Left colon (tissue), 2 donors: Measurements from ENCODE around the gene RBBP5. TPM values are rescaled to one million over a fixed set of nuclear protein-coding genes. Genes with fewer than 3 reads are reported as not detected.
A peak's percentile ranks its signal among the peaks of the same experiment; 100 is the strongest.
"Not testable (repeated sequence)": the region's sequence is repeated elsewhere in the genome, so short reads cannot be mapped to it uniquely, and the experiment has no call there.

Source experiments
- ATAC-seq: fragments of 200-7000 bp; cut with Tn5 transposase; one replicate; pipeline ENCODE4 v1.9.1; 2020; ENCODE audit warnings: mild to moderate bottlenecking, moderate library complexity
- DNase-seq, 2 donors: peaks; one replicate each; pipeline ENCODE4 v3.0.0-alpha.2; 2020
- intact Hi-C, 2 donors: fragments of 100-400 bp; cut with DNase I in 1 of 2; cut with micrococcal nuclease in 1 of 2; formaldehyde crosslinking; loops; one replicate each; pipeline versions ENCODE4 v1.11.2 to v1.14.0; 2022; cut with DNase I, micrococcal nuclease
- long read RNA-seq: library from polyadenylated mRNA; unstranded; transcript quantifications from one replicate; pipeline ENCODE4 v2.0.0, GENCODE V29; 2021
- total RNA-seq, 2 donors: library from RNA; stranded (reverse); fragmentation: NEBNext Ultra II Directional; extraction: Animal tissue kit (Norgen Biotek cat#: 25700); gene quantifications; one replicate each; pipeline ENCODE4 v1.2.1, GENCODE V29; 2021
- donor health status: DM: no; HTN: no; CAD: no.
- donor health status: DM: yes; HTN: yes; CAD: no.

RBBP5 gene, protein sequence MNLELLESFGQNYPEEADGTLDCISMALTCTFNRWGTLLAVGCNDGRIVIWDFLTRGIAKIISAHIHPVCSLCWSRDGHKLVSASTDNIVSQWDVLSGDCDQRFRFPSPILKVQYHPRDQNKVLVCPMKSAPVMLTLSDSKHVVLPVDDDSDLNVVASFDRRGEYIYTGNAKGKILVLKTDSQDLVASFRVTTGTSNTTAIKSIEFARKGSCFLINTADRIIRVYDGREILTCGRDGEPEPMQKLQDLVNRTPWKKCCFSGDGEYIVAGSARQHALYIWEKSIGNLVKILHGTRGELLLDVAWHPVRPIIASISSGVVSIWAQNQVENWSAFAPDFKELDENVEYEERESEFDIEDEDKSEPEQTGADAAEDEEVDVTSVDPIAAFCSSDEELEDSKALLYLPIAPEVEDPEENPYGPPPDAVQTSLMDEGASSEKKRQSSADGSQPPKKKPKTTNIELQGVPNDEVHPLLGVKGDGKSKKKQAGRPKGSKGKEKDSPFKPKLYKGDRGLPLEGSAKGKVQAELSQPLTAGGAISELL
- 10 to 100 TPM; 12.9 to 14.0 TPM for total RNA-seq
- long read RNA-seq, full-length matches to known transcripts = 7 of 11 reads
- long read RNA-seq, partial matches to known transcripts = 1 of 11 reads
- long read RNA-seq, other reads (novel, unspliced or antisense) = 3 of 11 reads

DNA sequence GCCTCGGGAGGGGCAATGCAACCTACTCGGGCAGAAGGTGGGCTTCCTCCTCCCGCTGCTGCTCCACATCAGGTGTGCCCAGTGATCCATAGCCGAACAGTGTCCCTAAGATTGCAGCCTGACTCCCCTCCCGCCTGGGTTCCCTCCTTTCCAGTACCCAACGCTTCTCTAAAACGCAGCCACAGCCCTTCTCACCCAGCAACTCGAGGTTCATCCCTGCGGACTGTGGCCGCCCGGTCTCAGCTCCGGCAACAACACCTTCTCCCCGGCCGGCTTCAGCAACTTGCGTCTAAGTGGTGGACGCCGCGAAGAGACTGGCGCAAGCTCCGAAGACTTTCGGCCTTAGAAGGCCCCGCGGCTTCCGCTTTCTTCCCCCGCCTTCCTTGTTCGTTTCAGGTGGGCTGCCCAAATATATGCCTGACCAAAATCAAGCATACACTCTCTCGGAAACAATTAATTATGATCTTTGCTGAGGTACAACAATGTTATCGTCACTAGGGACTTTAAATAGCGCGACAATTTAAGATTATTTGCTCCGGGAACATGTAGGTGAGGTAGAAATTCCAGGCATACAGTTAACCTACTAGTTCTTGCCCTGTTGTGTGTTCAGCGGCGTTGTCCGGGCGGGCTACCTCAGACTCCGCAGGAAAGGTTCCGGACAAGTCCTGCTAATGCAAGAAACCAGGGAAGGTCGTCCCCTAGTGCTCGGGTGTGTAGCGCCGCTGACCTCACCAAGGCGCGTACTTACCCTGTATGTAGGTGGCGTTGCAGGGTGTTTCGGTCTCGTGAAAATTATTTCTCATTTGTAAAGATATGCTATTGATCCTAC, at the start of gene RBBP5:
RBBP5 (minus strand) TSS at position 319 of the 829 bp plus-strand sequence; CDS start at position 214, 105 bp downstream.
- intact Hi-C loops = no loop called here
- ATAC-seq = peak; percentile 98

DNA sequence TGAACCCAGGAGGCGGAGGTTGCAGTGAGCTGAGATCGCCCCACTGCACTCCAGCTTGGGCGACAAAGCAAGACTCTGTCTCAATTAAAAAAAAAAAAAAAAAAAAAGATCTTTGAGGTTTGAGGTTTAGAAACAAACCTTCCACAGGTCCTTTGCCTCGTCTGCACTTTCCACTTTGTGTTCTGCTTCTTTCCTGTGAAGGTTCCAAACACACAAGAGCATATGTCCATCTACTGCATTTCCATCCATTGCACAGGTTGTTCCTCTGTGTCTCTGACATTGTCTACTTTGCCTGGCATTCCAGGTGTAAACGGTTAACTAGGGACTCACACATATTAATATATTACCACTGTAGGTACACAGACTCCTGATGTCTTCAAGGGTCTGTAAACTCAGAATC, 49.6 kb upstream of the RBBP5 start:
- ATAC-seq (no peak), DNase-seq (no peak)
- intact Hi-C loops = no loop called here

More for the DNA sequence above, at the start of gene RBBP5:
- DNase-seq = peak; percentile 93 to 96

DNA sequence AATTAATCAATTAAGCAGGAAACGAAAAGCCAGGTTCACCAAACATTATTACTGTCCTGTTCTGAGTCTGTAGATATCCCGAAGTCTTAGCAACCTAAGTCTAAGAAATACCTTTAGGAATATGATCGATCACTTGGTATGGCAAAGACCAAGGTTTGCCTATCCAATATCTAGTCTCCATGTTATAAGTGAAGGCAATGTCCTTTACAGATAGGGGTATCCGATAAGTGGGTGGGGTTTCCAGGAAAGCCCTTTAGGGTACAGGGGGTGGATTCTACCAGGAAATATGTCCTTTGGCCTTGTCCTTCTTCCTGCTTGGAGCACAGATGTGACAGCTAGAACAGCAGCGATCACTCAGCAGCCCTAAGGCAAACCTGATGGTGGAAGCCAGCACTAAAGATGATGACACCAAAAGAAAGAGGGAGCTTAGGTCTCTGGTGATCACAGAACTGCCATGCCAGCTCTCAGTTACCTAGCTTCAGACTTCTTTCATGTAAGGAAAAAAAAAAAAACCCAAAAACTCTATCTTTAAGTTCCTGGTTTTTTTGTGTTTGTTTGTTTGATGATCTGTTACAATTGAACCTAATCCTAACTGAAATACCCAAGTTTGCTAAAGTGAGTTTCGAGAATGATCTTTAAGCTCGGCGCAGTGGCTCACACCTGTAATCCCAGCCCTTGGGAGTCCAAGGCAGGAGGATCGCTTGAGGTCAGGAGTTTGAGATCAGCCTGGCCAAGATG, 48.9 kb upstream of the RBBP5 start:
- no peak for ATAC-seq
- intact Hi-C loops = no loop called here
- no peak for DNase-seq

DNA sequence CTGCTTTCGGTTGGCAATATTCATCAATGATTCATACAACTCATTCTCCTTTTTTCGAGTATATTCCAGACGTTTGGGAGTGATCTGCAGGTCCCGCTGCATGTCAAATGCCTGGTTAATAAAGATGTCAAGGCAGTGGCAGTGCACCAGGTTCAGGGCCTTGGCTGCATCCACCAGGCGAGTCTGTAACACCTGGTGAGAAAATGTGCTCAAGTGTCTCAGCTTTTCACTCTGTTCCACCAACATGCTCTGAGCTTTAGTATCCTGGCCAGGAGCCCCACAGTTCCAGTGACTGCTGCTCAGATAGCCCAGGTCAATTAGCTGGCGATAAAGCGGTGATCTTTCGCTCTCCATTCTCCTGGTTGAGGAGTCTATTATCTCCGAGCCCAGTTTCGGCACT, 47.5 kb upstream of the RBBP5 start:
- ATAC-seq = no peak
- intact Hi-C loops = no loop called here
- no peak for DNase-seq

DNA sequence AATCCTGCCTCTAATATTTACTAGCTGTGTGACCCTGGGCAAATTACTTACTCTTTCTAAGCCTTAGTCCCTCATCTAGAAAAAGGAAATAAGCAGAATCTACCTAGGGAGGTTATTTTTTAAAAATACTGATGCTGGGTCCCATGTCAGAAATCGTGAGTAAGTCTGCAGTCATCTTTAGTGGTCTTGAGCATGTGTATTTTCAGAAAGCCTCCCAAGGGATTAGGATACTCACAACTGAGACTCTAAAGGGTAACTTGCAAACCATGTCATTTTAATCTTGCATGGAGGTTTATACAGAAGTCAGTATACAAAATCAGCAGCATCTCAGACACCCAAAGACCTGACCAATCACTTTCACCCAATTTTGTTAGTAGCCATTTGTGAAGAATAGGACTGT, 46.5 kb upstream of the RBBP5 start:
- DNase-seq (no peak), ATAC-seq (no peak)
- intact Hi-C loops = no loop called here

DNA sequence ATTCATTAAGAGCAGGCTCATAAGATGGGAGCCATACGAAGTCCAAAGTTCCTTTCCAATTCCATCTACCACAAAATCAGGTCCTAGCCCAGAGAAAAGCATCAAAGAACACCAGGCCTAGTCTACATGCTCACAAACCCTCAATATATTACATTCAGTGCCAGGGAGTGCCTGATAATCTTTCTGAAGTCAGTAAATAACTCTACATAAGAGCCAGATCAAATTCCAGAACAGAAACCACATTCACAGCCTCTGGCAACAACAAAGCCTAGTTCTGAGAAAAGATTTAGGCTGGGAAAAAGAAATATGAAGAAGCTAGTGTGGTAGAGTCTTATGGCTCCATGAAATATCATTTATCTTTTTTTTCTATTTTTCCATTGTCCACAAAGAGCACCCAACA, 40.5 kb upstream of the RBBP5 start:
- ATAC-seq = no peak
- intact Hi-C loops = no loop called here
- no peak for DNase-seq

DNA sequence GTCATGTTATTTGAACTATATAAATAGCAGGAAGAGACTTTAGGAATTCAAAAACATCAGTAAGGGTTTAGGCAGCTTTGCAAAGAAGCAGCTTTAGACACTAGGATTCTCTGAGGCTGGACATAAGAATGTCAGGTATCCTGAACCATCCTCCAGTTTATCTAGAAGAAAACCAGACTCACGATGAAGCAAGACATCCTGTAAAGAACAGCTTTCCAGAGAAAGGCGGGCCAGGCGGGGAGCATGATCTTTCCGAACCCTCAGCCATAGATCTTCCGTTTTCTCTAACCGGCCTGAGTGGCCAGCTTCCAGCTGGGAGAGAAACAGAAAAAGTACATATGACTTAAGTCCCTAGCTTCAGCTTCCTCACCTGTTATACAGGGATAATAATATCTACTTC, 39.3 kb upstream of the RBBP5 start:
- intact Hi-C loops = no loop called here
- DNase-seq (no peak), ATAC-seq (no peak)

DNA sequence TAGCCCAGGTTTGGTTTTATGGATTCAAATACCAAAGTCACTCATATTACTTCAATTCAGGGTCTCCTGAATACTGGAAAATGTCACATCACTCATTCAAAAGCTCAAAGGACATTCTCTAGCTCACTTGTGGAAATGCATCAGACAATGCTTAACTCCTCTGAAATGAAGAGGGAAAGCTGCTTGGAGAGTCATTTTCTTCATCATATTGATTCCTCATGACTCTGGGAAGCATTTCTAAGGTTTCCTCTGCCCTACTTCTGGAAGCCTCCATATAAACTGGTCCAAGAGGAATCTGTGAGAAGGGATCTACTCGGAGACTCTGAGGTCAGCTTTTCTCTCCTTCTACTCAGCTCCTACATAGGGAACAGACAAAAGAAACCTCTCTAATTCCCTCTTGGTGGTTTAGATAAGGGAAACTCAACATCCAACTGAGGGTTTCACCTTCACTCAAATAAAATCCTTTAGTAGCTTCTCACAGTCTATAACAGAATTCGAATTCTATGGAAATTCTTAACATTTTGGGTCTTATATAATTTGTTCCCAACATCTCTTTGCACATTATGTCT, 36.4 kb upstream of the RBBP5 start:
- ATAC-seq (no peak), DNase-seq (no peak)
- intact Hi-C loops = no loop called here

DNA sequence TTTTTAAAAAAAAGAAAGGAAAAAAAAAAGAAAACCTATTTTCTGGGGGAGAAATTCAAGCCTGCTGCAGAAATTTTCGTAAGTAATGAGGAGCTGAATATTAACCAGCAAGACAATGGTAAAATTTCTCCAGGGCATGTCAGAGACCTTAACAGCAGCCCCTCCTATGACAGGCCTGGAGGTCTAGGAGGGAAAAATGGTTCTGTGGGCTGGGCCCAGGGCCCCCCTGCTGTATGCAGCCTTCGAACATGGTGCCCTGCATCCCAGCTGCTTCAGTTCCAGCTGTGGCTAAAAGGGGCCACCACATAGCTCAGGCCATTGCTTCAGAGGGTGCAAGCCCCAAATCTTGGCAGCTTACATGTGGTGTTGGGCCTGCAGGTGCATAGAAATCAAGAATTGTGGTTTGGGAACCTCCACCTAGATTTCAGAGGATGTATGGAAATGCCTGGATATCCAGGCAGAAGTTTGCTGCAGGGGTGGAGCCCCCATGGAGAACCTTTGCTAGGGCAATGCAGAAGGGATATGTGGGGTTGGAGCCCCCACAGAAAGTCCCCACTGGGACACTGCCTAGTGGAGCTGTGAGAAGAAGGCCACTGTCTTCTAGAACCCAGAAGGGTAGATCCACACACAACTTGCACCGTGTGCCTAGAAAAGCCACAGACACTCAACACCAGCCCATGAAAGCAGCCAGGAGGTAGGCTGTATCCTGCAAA, 34.0 kb upstream of the RBBP5 start:
- intact Hi-C loops, DNase-seq, ATAC-seq: not testable (repeated sequence)

DNA sequence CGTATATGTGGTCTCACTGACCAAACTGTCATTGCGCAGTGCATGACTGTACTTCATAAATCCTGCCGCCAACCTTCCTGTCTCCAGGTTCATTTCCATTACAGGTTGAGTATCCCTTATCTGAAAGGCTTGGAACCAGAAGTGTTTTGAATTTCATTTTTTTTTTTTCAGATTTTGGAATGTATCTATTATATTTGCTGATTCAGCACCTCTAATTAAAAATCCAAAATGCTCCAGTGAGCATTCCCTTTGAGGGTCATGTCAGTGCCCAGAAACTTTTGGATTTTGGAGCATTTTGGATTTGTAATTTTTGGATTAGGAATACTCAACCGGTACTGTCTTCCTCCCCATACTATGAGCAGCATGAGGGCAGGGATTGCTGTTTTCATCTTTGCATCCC, 30.7 kb upstream of the RBBP5 start:
- ATAC-seq = no peak
- intact Hi-C loops = no loop called here
- DNase-seq = no peak

DNA sequence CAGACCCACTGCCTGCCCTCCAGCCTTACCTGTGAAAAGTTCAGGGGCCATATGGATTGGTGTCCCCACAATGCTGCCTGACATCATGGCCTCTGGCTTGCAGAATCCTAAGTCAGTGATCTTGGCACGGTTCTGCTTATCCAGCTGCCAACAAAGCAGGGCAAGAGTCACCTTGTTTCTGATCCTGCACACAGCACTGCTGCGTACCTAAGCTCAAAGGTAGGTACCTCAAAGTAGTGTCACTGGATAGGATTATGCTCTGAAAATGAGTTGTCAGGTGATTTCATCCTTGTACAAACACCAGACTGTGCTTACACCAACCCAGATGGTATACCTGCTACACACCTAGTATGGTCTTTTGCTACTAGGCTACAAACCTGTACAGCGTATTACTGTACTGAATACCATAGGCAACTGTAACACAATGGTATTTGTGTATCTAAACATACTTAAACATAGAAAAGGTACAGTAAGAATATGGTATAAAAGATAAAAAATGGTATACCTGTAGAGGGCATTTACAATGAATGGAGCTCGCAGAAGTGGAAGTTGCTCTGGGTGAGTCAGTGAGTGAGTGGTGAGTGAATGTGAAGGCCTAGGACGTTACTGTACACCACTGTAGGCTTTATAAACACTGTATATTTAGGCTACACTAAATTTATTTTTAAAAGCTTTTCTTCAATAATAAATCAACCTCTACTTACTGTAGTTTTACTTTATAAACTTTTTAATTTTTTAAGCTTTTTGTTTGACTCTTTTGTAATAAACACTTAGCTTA, 29.1 kb upstream of the RBBP5 start:
- no peak for DNase-seq
- intact Hi-C loops = no loop called here
- ATAC-seq = no peak

DNA sequence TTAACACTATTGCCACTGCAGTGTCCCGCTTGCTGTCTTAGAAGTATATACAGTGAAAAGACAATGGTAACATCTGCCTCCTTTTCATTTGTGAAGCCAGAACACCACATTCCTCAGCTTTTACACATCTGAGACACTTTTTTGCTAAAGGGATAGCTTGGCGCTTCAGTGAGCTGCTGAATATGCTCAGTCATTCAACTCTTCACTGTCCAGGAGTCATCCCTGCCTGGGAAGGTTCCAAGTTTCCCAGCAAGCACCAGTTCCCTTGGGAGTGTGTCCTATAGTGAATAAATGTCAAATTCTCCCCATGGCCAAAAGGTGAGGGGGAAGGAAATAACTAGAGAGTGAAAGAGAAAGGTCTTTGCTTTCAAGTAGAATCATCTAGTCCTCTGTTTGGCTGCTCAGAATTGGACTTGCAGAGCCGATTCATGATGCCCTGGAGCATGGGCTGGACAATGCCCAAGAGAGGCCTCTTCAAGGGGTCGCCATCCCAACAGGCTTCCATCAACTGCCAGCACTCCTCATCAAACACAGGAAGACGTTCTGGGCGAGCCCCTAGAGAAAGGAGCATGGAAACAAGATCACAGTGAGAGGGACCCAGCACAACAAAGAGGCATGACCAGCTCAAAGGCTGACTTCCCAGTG, 25.5 kb upstream of the RBBP5 start:
- intact Hi-C loops = loop anchor here (10.0 kb wide), 1 partner anchor 107 kb away; no protein-coding TSS in a partner anchor

DNA sequence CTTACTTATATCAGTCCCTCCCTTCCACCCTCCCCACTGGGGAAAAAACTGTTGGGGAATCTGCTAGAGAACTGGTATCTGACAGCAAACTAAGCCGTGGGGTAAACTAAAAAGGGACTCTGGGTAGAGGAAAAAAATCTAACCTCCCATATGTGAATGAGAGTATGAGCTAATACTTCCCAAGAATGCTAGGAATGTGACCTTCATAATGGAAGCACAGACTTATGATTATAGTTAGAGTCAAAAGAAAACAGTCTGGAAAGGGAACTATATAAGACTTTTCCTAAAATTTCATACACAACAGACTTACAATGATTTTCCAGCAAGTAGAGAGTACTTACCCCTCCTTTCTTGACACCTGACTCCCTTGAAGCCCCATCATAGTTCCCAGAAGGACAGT, 23.0 kb upstream of the RBBP5 start:
- intact Hi-C loops = loop anchor here (10.0 kb wide), 1 partner anchor 110 kb away; no protein-coding TSS in a partner anchor
- DNase-seq (no peak), ATAC-seq (no peak)

More for the DNA sequence above, 25.5 kb upstream of the RBBP5 start:
- ATAC-seq = no peak
- DNase-seq = no peak

DNA sequence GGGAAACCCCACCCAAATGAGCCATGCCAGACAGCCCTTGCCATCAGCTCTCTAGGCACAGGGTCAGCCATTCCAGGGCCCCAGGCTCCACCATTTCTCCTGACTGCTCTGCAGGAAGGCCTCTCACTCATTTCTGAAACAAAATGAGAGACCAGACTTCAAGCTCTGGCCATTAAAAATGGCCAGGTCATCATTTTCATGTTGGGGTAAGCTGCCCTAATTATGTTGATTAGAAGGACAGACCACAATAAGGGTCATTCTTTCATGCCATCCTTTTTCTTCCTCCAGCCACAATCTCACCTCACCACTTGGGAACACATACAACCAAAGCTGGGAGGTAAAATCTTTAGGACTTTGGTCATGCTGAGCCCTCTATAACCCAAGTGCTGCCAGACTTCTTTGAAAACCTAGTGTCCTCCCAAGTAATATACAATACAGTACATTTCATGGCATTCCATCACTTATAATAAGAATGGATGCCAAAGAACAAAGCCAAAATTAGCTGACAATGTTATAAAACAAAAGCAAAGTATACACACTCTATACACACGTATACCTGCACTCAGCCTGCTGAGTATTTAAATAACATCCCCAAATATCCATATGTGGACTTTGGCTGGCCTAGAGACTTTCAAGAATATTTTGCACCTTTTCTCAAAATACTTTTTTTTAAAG, 22.4 kb upstream of the RBBP5 start:
- ATAC-seq (no peak), DNase-seq (no peak)
- intact Hi-C loops = loop anchor here (10.0 kb wide), 1 partner anchor 111 kb away; no protein-coding TSS in a partner anchor

DNA sequence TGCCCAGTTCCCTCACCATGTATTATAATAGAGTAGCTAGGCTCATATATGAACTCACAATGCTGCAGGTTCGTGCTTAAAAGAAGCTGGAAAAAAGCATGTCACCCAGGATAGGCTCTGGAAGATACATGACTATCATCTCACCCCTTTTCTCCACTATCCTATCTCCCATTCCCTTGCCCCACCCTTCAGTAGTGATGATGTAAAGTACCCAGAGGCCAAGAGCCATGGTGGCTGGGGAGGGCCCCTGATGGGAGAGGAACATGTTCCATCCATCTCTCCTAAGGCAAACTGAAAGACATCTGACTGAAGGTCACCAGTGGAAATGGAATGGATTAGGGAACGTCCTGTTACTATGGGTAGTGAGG, 20.3 kb upstream of the RBBP5 start:
- intact Hi-C loops = loop anchor here (10.0 kb wide), 1 partner anchor 113 kb away; no protein-coding TSS in a partner anchor
- DNase-seq (no peak), ATAC-seq (peak; percentile 31)
